Aorta (tissue), 5 donors: ENCODE results near the gene CDH2. TPM values are rescaled to one million over a fixed set of nuclear protein-coding genes. Genes with fewer than 3 reads are reported as not detected.

ENCODE experiments used
- ATAC-seq: fragments of 200-7000 bp; cut with Tn5 transposase; one replicate; pipeline ENCODE4 v1.9.1; 2022; ENCODE audit warnings: moderate library complexity; ENCODE audit not compliant: low FRiP score
- DNase-seq, 2 donors: peaks; one replicate each; pipeline ENCODE4 v3.0.0-alpha.2; 2020
- H3K27ac ChIP-seq, 2 donors: one replicate each; pipeline ENCODE4 v1.5.1; 2013; ENCODE audit warnings: low read length in 2 of 2, mild to moderate bottlenecking in 2 of 2, moderate library complexity in 2 of 2, control low read depth in 1 of 2, inconsistent platforms in 1 of 2, low read depth in 1 of 2
- H3K27me3 ChIP-seq, 2 donors: one replicate each; pipeline ENCODE4 v1.6.1; 2013; ENCODE audit warnings: control low read depth in 1 of 2, low read length in 1 of 2, mild to moderate bottlenecking in 1 of 2, moderate library complexity in 1 of 2; ENCODE audit not compliant: insufficient read depth in 2 of 2, control insufficient read depth in 1 of 2
- H3K36me3 ChIP-seq, 2 donors: one replicate each; pipeline ENCODE4 v1.6.1; 2013; ENCODE audit warnings: control low read depth in 1 of 2, low read length in 1 of 2, mild to moderate bottlenecking in 1 of 2; ENCODE audit not compliant: insufficient read depth in 2 of 2, control insufficient read depth in 1 of 2
- H3K4me1 ChIP-seq, 2 donors: one replicate each; pipeline ENCODE4 v1.6.1; 2013; ENCODE audit warnings: low read length in 2 of 2, control low read depth in 1 of 2, mild to moderate bottlenecking in 1 of 2, moderate library complexity in 1 of 2; ENCODE audit not compliant: insufficient read depth in 2 of 2, control insufficient read depth in 1 of 2
- H3K4me3 ChIP-seq, 2 donors: one replicate each; pipeline ENCODE4 v1.5.1; 2013; ENCODE audit warnings: low read length in 2 of 2, control low read depth in 1 of 2, mild to moderate bottlenecking in 1 of 2
- H3K9me3 ChIP-seq: one replicate; pipeline ENCODE4 v1.6.1; 2013; ENCODE audit warnings: mild to moderate bottlenecking, low read length; ENCODE audit not compliant: control insufficient read depth
- WGBS, 2 donors: extraction: QIAGEN DNeasy Blood & Tissue Kit; methylation state at CpG; one replicate each; pipeline ENCODE4 v1.1.7; 2013; 5-methylcytosine and 5-hydroxymethylcytosine counted together
- intact Hi-C, 2 donors: fragments of 100-400 bp; cut with DNase I; formaldehyde crosslinking; loops; one replicate each; pipeline versions ENCODE4 v1.14.2 to v1.15.0; 2022
- polyA plus RNA-seq, 2 donors: library from polyadenylated mRNA; stranded (reverse); fragments of 200-250 nt; gene quantifications; one replicate each; pipeline ENCODE4 v1.2.3, GENCODE V29; 2013
- total RNA-seq, 2 donors: library from RNA; stranded (reverse); fragmentation: NEBNext Ultra II Directional; extraction: Animal tissue kit (Norgen Biotek cat#: 25700); gene quantifications; one replicate each; pipeline ENCODE4 v1.2.1, GENCODE V29; 2021
- donor health status: healthy with polysubstance abuse.
- donor health status: Bipolar disorder and iron deficiency.
- donor health status: DM: no; HTN: no; CAD: no.
- donor health status: DM: no; HTN: no; CAD: no.
- donor health status: DM: yes; HTN: yes; CAD: no.

Gene CDH2
- total and polyA plus RNA-seq, 4 donors, result 6.9 to 13.9 (median 11.4) TPM

GRCh38 chr18:28114472-28114871, 62.5 kb downstream of the CDH2 start:
- 33 to 35% methylated on average over 3 of the region's 3 CpGs for WGBS, 2 donors
- Histone ChIP-seq H3K4me3 (no peak overlapping the region), H3K27ac (no peak overlapping the region), H3K9me3 (no peaks in the 10 kb centered on the region), H3K4me1 (peaks cover 8% of the 10 kb centered on the region in 2 donors), H3K27me3 (no peaks in the 10 kb centered on the region), H3K36me3 (no peaks in the 10 kb centered on the region)
- ATAC-seq, result no peak
- no peak for DNase-seq
- intact Hi-C loops, result no loop called here

- 57% methylated on average over 3 of the region's 3 CpGs for WGBS, 2 donors
- no peak for DNase-seq
- Histone ChIP-seq H3K4me1 (peaks cover 8% of the 10 kb centered on the region in 2 donors), H3K4me3 (no peak overlapping the region), H3K9me3 (no peaks in the 10 kb centered on the region), H3K27ac (no peak overlapping the region), H3K27me3 (no peaks in the 10 kb centered on the region), H3K36me3 (no peaks in the 10 kb centered on the region)
- no peak for ATAC-seq
- intact Hi-C loops, result no loop called here
Observed at GRCh38 chr18:28113271-28114029, 63.5 kb downstream of the CDH2 start.

GRCh38 chr18:28112056-28112470, 64.9 kb downstream of the CDH2 start:
- Histone ChIP-seq H3K9me3 (no peaks in the 10 kb centered on the region), H3K27ac (peak overlapping the region in 1 of 2 donors; percentile 3), H3K36me3 (no peaks in the 10 kb centered on the region), H3K27me3 (no peaks in the 10 kb centered on the region), H3K4me1 (peaks cover 8% of the 10 kb centered on the region in 2 donors), H3K4me3 (no peak overlapping the region)
- ATAC-seq (no peak), DNase-seq (no peak)
- intact Hi-C loops, result no loop called here
- WGBS, 2 donors, result 12 to 14% methylated on average over 5 of the region's 5 CpGs

- intact Hi-C loops, result no loop called here
- peak; percentile 13 for ATAC-seq
- H3K36me3 ChIP-seq, result no peaks in the 10 kb centered on the region
- DNase-seq, result no peak
- WGBS, 2 donors, result 62 to 67% methylated on average over 9 of the region's 9 CpGs
- no peaks in the 10 kb centered on the region for H3K27me3 ChIP-seq
- no peak overlapping the region for H3K4me3 ChIP-seq
- no peaks in the 10 kb centered on the region for H3K9me3 ChIP-seq
- peak overlapping the region in 1 of 2 donors; percentile 72 for H3K27ac ChIP-seq
- H3K4me1 ChIP-seq, result peaks cover 8% of the 10 kb centered on the region in 2 donors
Observed at GRCh38 chr18:28110924-28111323, 66.0 kb downstream of the CDH2 start.

GRCh38 chr18:28109781-28110560, 67.0 kb downstream of the CDH2 start:
- ATAC-seq, result no peak
- intact Hi-C loops, result no loop called here
- 26 to 32% methylated on average over 5 of the region's 5 CpGs for WGBS, 2 donors
- Histone ChIP-seq H3K27ac (peak overlapping the region in 1 of 2 donors; percentile 71), H3K36me3 (no peaks in the 10 kb centered on the region), H3K4me1 (peaks cover 4 to 8% of the 10 kb centered on the region in 2 donors), H3K27me3 (no peaks in the 10 kb centered on the region), H3K9me3 (no peaks in the 10 kb centered on the region), H3K4me3 (no peak overlapping the region)
- no peak for DNase-seq

- Histone ChIP-seq H3K27me3 (no peaks in the 10 kb centered on the region), H3K36me3 (no peaks in the 10 kb centered on the region), H3K4me1 (peaks cover 4 to 8% of the 10 kb centered on the region in 2 donors), H3K27ac (no peak overlapping the region), H3K9me3 (no peaks in the 10 kb centered on the region), H3K4me3 (no peak overlapping the region)
- ATAC-seq (no peak), DNase-seq (no peak)
- intact Hi-C loops, result no loop called here
- WGBS, 2 donors, result 69 to 73% methylated on average over 3 of the region's 3 CpGs
Observed at GRCh38 chr18:28108814-28109213, 68.1 kb downstream of the CDH2 start.

GRCh38 chr18:28108254-28108653, 68.7 kb downstream of the CDH2 start:
- H3K36me3 ChIP-seq, result no peaks in the 10 kb centered on the region
- H3K27me3 ChIP-seq, result no peaks in the 10 kb centered on the region
- intact Hi-C loops, result no loop called here
- ATAC-seq (no peak), DNase-seq (no peak)
- 94 to 98% methylated on average over 1 of the region's 1 CpG for WGBS, 2 donors
- no peak overlapping the region for H3K27ac ChIP-seq
- no peaks in the 10 kb centered on the region for H3K9me3 ChIP-seq
- H3K4me1 ChIP-seq, result peaks cover 4 to 8% of the 10 kb centered on the region in 2 donors
- H3K4me3 ChIP-seq, result no peak overlapping the region

- DNase-seq, result no peak
Observed at GRCh38 chr18:28099237-28099636, 77.7 kb downstream of the CDH2 start.

GRCh38 chr18:28095631-28096030, 81.3 kb downstream of the CDH2 start:
- 96 to 98% methylated on average over 4 of the region's 4 CpGs for WGBS, 2 donors

More at GRCh38 chr18:28099237-28099636, 77.7 kb downstream of the CDH2 start:
- no peak overlapping the region for H3K4me3 ChIP-seq
- H3K27me3 ChIP-seq, result no peaks in the 10 kb centered on the region
- H3K36me3 ChIP-seq, result no peaks in the 10 kb centered on the region
- ATAC-seq, result no peak
- no peak overlapping the region for H3K27ac ChIP-seq
- intact Hi-C loops, result no loop called here
- no peaks in the 10 kb centered on the region for H3K4me1 ChIP-seq
- H3K9me3 ChIP-seq, result no peaks in the 10 kb centered on the region

More at GRCh38 chr18:28095631-28096030, 81.3 kb downstream of the CDH2 start:
- no peaks in the 10 kb centered on the region for H3K36me3 ChIP-seq
- H3K4me3 ChIP-seq, result no peak overlapping the region
- DNase-seq (no peak), ATAC-seq (no peak)
- H3K27ac ChIP-seq, result no peak overlapping the region
- intact Hi-C loops, result no loop called here
- H3K9me3 ChIP-seq, result no peaks in the 10 kb centered on the region
- no peaks in the 10 kb centered on the region for H3K27me3 ChIP-seq
- H3K4me1 ChIP-seq, result no peaks in the 10 kb centered on the region
